Measurements from ENCODE around the gene GSK3B. TPM values are rescaled to one million over a fixed set of nuclear protein-coding genes. Genes with fewer than 3 reads are reported as not detected.

The GSK3B gene
- total and polyA plus RNA-seq, 2 experiments from 2014 or later, result 19.7 to 43.1 TPM

DNA sequence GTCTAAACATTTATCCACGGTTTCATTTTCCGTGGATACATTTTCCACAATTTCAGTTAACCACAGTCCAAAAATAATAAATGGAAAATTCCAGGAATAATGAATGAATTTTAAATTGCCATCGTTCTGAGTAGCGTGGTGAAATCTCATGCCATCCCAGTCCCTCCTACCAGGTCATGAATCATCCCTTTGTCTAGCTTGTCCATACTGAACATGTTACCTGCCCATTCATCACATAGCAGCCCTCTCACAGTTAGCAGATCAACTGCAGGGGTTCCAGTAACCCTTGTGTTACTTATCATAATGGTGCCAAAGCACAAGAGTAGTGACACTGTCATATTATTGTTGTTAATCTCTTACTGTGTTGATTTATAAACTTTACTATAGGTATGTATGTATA is 124.5 kb downstream of the GSK3B start:
- no peaks in the 10 kb centered on the region for H3K27me3 ChIP-seq (replicated peaks; ENCODE audit: insufficient read depth)
- H4K20me1 ChIP-seq (ENCODE audit: insufficient read depth), result peaks cover 23% of the 10 kb centered on the region
- H3K36me3 ChIP-seq (ENCODE audit: low read depth), result no peaks in the 10 kb centered on the region
- in situ Hi-C loops (cut with MboI), result no loop called here
- H3K9me2 ChIP-seq (ENCODE audit: insufficient read depth), result no peaks in the 10 kb centered on the region
- no peak overlapping the region for H2AFZ ChIP-seq
- H3K79me2 ChIP-seq (ENCODE audit: insufficient read depth), result peaks cover 98% of the 10 kb centered on the region
- 97 to 99% methylated on average over 4 of the region's 4 CpGs for WGBS, 2 experiments (ENCODE audit: low coverage in 1 of 2, low lambda C conversion rate in 2 of 2, missing lambda C conversion rate in 2 of 2)
- no peak overlapping the region for H3K27ac ChIP-seq
- H3F3A ChIP-seq (ENCODE audit: insufficient read depth), result no peaks in the 10 kb centered on the region
- TF ChIP-seq EZH2 (IDR thresholded peaks at IDR 0.05; ENCODE audit: insufficient read depth, poor library complexity, severe bottlenecking), result no peak
- TF ChIP-seq EZH2phosphoT487 (IDR thresholded peaks at IDR 0.05; ENCODE audit: insufficient read depth, low read depth), result no peak
- H3K4me2 ChIP-seq (ENCODE audit: unreplicated experiment), result no peak overlapping the region
- no peak overlapping the region for H3K4me3 ChIP-seq
- H3K4me1 ChIP-seq (ENCODE audit: insufficient read depth), result no peaks in the 10 kb centered on the region
- H3K9ac ChIP-seq, result no peak overlapping the region
- DNase-seq, result no peak
- no peaks in the 10 kb centered on the region for H3K9me3 ChIP-seq (ENCODE audit: low read depth)

DNA sequence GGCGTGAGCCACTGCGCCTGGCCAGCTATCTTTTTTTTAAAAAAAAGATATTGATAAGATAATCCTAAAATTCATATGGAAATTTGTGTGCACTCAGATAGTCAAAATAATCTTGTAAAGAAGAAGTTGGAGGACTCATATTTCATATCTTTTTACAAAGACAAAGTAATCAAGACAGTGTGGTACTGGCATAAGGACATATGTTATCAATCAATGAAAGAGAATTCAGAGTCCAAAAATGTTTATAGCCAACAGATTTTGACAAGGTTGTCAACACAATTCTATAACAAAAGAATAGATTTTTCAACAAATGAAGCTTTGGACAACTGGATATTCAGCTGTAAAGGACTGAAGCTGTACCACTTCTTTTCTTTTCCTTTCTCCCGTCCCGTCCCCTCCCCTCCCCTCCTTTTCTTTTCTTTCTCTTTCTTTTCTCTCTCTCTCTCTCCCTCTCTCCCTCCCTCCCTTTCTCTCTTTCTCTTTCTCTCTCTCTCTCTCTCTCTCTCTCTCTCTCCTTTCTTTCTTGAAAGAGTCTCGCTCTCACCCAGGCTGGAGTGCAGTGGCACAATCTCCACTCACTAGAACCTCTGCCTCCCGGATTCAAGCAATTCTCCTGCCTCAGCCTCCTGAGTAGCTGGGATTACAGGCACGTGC is 126.8 kb downstream of the GSK3B start:
- Histone ChIP-seq H3K36me3 (ENCODE audit: low read depth) (no peaks in the 10 kb centered on the region), H3K4me1 (ENCODE audit: insufficient read depth) (no peaks in the 10 kb centered on the region), H3K9me2 (ENCODE audit: insufficient read depth) (no peaks in the 10 kb centered on the region), H3K9ac (no peak overlapping the region), H3K27me3 (replicated peaks; ENCODE audit: insufficient read depth) (no peaks in the 10 kb centered on the region), H2AFZ (no peak overlapping the region), H3K79me2 (ENCODE audit: insufficient read depth) (peaks cover 98% of the 10 kb centered on the region), H3K9me3 (ENCODE audit: low read depth) (no peaks in the 10 kb centered on the region), H3K4me2 (ENCODE audit: unreplicated experiment) (no peak overlapping the region), H3F3A (ENCODE audit: insufficient read depth) (no peaks in the 10 kb centered on the region), H3K4me3 (no peak overlapping the region), H4K20me1 (ENCODE audit: insufficient read depth) (peaks cover 15% of the 10 kb centered on the region), H3K27ac (no peak overlapping the region)
- TF ChIP-seq EZH2 (IDR thresholded peaks at IDR 0.05; ENCODE audit: insufficient read depth, poor library complexity, severe bottlenecking) (no peak), EZH2phosphoT487 (IDR thresholded peaks at IDR 0.05; ENCODE audit: insufficient read depth, low read depth) (no peak)
- WGBS, 2 experiments (ENCODE audit: low coverage in 1 of 2, low lambda C conversion rate in 2 of 2, missing lambda C conversion rate in 2 of 2), result 66 to 80% methylated on average over 5 to 7 of the region's 7 CpGs
- in situ Hi-C loops (cut with MboI), result no loop called here
- DNase-seq, result no peak

DNA sequence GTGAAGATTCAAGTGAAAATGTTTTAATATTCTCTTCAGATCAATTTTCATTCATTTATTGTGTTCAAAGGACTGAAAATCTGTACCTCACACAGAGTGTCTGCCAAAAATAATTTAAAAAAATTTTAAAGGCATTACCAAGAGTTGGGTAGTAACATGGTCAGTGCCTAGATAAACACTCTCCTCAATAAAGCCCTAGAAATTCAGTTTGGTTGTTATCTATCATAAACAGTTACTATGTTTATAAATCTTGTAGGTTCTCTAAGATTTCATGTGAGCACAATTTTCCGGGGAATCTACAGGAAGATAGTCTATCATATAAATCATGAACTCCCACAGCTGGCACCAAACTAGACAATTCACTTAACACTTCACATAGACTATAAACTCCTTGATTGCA is 128.6 kb downstream of the GSK3B start:
- Histone ChIP-seq H3K27ac (no peak overlapping the region), H3F3A (ENCODE audit: insufficient read depth) (no peaks in the 10 kb centered on the region), H3K4me1 (ENCODE audit: insufficient read depth) (no peaks in the 10 kb centered on the region), H3K36me3 (ENCODE audit: low read depth) (no peaks in the 10 kb centered on the region), H3K27me3 (replicated peaks; ENCODE audit: insufficient read depth) (no peaks in the 10 kb centered on the region), H3K9me2 (ENCODE audit: insufficient read depth) (no peaks in the 10 kb centered on the region), H3K79me2 (ENCODE audit: insufficient read depth) (peaks cover 100% of the 10 kb centered on the region), H3K4me2 (ENCODE audit: unreplicated experiment) (no peak overlapping the region), H3K4me3 (no peak overlapping the region), H3K9ac (no peak overlapping the region), H2AFZ (no peak overlapping the region), H3K9me3 (ENCODE audit: low read depth) (no peaks in the 10 kb centered on the region), H4K20me1 (ENCODE audit: insufficient read depth) (peaks cover 19% of the 10 kb centered on the region)
- no peak for TF ChIP-seq EZH2 (IDR thresholded peaks at IDR 0.05; ENCODE audit: insufficient read depth, poor library complexity, severe bottlenecking)
- no peak for TF ChIP-seq EZH2phosphoT487 (IDR thresholded peaks at IDR 0.05; ENCODE audit: insufficient read depth, low read depth)
- in situ Hi-C loops (cut with MboI), result no loop called here
- WGBS, 2 experiments (ENCODE audit: low coverage in 1 of 2, low lambda C conversion rate in 2 of 2, missing lambda C conversion rate in 2 of 2), result 100% methylated on average over 1 of the region's 1 CpG
- DNase-seq, result no peak

DNA sequence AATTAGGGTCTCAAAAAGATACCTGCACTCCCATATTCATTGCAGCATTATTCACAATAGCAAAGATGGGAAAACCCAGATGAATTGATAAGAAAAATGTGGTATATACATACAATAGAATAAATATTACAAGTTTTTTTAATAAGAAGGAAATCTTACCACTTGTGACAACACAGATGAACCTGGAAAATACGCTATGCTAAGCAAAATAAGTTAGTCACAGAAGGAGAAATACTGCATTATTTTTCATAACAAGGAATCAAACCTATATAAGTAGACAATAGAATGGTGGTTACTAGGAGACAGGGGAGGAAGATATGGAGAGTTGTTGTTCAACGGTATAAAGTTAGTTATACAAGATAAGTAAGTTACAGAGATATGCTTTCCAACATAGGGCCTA is 130.0 kb downstream of the GSK3B start:
- H3K9me2 ChIP-seq (ENCODE audit: insufficient read depth), result no peaks in the 10 kb centered on the region
- H3K79me2 ChIP-seq (ENCODE audit: insufficient read depth), result peaks cover 100% of the 10 kb centered on the region
- no peak for DNase-seq
- H3K27ac ChIP-seq, result no peak overlapping the region
- H3K27me3 ChIP-seq (replicated peaks; ENCODE audit: insufficient read depth), result no peaks in the 10 kb centered on the region
- H4K20me1 ChIP-seq (ENCODE audit: insufficient read depth), result peaks cover 20% of the 10 kb centered on the region
- in situ Hi-C loops (cut with MboI), result no loop called here
- no peaks in the 10 kb centered on the region for H3K36me3 ChIP-seq (ENCODE audit: low read depth)
- no peak overlapping the region for H2AFZ ChIP-seq
- no peaks in the 10 kb centered on the region for H3K4me1 ChIP-seq (ENCODE audit: insufficient read depth)
- no peak overlapping the region for H3K9ac ChIP-seq
- H3K4me3 ChIP-seq, result no peak overlapping the region
- H3F3A ChIP-seq (ENCODE audit: insufficient read depth), result no peaks in the 10 kb centered on the region
- no peak overlapping the region for H3K4me2 ChIP-seq (ENCODE audit: unreplicated experiment)
- TF ChIP-seq EZH2phosphoT487 (IDR thresholded peaks at IDR 0.05; ENCODE audit: insufficient read depth, low read depth) (no peak), EZH2 (IDR thresholded peaks at IDR 0.05; ENCODE audit: insufficient read depth, poor library complexity, severe bottlenecking) (no peak)
- 98 to 100% methylated on average over 2 of the region's 2 CpGs for WGBS, 2 experiments (ENCODE audit: low coverage in 1 of 2, low lambda C conversion rate in 2 of 2, missing lambda C conversion rate in 2 of 2)
- H3K9me3 ChIP-seq (ENCODE audit: low read depth), result no peaks in the 10 kb centered on the region
